Stomach (tissue), 4 donors: ENCODE measurements around the gene EFCAB10.

ENCODE experiments used
- POLR2A ChIP-seq, 4 donors: fragments of 450-650 bp; IDR thresholded peaks; one replicate each; pipeline ENCODE4 v1.6.1; 2016; ENCODE audit warnings: antibody characterized with exemption in 4 of 4, control low read depth in 2 of 4, mild to moderate bottlenecking in 1 of 4, moderate library complexity in 1 of 4
- POLR2AphosphoS5 ChIP-seq, 3 donors: sonication (generic); formaldehyde crosslinking; IDR thresholded peaks; one replicate each; pipeline ENCODE4 v1.6.1; 2016; ENCODE audit warnings: antibody characterized with exemption in 3 of 3
- TF ChIP-seq, protein P1 (sequence below), 7 experiments: fragments of 450-650 bp in 4 of 7; fragments of 200-600 bp in 3 of 7; sonication (generic) in 3 of 7; IDR thresholded peaks; one replicate each; pipeline ENCODE4 v1.5.1; 2016 to 2019; ENCODE audit warnings: antibody characterized with exemption in 7 of 7, control low read depth in 2 of 7, mild to moderate bottlenecking in 1 of 7

DNA sequence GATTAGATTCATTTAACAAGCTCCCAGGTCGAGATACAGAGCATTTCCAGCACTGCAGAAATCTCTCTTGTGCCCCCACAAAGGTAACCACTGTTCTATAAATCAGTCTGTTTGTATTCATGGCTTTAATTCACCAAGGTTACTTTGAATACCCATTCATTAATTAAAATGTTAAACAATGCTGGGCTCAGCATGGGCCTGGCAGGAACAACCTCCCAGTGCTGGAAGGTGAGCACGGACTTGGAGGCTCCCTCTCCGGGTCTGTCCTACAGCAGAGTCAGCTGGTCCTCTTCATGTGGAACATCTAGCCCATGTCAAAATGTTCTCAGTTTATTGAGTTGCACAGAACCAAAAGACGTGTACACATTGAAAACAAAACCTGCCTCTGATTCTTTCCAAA is 15.6 kb upstream of the EFCAB10 start:
- TF ChIP-seq, protein P1, sequence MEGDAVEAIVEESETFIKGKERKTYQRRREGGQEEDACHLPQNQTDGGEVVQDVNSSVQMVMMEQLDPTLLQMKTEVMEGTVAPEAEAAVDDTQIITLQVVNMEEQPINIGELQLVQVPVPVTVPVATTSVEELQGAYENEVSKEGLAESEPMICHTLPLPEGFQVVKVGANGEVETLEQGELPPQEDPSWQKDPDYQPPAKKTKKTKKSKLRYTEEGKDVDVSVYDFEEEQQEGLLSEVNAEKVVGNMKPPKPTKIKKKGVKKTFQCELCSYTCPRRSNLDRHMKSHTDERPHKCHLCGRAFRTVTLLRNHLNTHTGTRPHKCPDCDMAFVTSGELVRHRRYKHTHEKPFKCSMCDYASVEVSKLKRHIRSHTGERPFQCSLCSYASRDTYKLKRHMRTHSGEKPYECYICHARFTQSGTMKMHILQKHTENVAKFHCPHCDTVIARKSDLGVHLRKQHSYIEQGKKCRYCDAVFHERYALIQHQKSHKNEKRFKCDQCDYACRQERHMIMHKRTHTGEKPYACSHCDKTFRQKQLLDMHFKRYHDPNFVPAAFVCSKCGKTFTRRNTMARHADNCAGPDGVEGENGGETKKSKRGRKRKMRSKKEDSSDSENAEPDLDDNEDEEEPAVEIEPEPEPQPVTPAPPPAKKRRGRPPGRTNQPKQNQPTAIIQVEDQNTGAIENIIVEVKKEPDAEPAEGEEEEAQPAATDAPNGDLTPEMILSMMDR (IDR thresholded peaks at IDR 0.05), result no peak
- TF ChIP-seq POLR2A (IDR thresholded peaks at IDR 0.05) (no peak), POLR2AphosphoS5 (IDR thresholded peaks at IDR 0.05) (no peak)
